HG02642 (cell line): ENCODE results near the gene IL4I1.

Experiments
- ATAC-seq: cut with Tn5 transposase; IDR thresholded peaks from one replicate; pipeline ENCODE4 v1.9.1; 2021; ENCODE audit warnings: mild to moderate bottlenecking; ENCODE audit not compliant: unreplicated experiment, poor library complexity

The IL4I1 gene

DNA sequence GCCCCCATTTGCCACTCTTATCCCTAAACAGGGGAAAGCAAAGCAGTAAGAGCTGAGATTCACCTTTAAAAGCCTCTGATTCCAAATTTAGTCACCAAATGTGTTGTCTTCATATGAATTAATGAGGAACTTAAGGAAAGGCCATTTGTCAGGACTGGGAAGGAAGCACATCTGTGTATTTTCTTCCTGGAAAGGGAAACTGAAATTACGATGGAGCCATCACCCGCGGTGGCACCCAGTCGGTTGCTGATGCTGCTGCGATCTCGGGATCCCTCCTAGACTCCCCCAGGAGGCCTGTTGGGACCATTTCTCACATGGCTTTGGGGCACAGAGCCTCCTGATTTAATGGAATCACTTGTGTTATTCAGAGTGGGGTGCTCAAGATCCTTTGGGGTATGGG, 7.4 kb upstream of the IL4I1 start:
- ATAC-seq, result no peak

DNA sequence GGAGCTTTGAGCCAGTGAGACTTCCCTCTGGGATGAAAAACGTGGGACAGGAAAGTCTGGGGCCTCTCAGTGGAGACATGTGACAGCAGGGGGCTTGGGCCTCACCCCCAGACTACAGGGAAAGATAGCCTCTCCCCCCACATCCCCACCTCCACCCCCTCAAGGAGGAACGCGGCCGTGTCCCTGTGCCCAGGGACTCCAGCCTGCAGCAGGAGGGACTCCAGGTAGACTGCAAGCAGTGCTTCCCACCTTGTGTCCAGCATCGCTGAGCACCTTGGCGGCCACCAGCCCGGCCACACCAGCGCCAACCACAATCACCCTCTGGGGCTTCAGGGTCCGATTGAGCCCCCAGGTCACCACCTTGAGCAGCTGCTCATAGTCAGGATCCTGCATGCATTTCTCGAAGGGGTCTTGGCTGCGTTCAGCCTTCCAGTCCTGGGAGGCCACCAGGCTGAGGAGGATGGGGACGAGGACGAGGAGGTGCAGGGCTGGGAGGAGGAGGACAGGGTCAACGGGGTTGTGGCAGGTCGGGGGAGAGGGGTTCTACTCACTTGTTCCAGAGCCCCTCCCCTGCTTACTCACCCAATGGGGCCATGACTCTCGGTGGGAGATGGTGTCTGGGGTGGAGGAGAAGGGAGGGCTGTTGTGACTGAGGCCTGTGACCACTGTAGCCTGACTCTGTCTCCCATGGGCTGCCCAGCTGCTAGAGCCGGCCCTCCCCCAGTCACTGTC, 955 bp downstream of the IL4I1 start:
- ATAC-seq, result no peak

DNA sequence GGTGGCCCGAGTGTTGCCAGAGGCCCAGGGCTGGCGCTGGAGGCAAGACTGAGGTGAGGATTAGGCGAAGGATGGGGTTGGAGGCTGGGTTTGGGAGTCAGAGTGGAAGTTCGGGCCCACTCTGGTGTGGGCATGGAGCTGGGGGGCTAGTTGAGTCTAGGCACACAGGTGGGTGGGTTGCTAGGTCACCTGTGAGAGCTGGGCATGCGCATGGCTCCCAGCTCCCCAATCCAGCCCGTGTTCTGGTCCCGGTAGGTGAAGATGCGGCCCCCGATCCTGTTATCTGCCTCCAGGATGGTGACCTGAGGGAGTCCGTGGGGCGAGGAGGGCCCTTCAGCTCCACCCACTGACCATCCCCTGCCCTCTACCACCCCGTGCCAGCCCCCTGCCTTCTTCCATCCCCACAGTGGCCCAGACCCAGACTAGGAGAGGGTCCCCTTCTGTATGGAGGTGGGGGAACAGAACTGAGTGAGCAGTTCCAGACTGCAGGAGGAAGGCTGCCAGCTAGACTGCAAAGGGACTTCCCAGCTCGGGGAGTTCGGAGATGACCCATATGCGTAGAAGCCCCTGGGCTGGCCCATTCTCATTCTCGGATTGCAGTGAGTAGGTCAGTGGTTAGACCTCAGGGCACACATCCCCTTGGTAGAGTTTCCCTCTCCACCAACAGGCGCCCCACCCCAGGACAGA, 1.7 kb downstream of the IL4I1 start:
- no peak for ATAC-seq

DNA sequence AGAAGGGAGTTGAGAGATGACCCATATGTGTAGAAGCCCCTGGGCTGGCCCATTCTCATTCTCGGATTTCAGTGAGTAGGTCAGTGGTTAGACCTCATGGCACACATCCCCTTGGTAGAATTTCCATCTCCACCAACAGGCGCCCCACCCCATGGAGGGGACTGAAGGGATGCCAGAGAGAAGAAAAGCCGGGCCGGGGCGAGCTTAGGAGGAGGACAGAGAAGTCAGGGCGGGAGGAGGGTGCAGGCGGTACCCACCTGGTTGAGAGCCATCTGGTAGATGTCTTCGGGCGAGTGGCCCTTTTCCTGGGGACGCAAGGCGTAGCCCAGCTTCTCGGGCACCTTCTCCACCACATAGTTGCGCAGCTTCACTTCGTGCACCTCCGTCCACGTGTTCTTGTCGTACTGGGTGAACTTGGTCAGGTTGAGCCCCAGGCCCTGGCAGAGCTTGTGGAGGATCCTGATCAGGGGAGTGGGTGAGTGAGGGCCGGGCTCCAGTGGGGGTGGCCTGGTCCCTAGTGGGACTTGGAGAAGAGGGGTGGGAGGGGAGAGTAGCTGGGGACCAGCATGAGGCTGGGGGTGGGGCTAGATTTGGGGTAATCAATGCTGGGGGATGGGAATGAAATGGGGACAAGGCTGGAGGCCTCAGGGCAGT, 2.5 kb downstream of the IL4I1 start:
- no peak for ATAC-seq

DNA sequence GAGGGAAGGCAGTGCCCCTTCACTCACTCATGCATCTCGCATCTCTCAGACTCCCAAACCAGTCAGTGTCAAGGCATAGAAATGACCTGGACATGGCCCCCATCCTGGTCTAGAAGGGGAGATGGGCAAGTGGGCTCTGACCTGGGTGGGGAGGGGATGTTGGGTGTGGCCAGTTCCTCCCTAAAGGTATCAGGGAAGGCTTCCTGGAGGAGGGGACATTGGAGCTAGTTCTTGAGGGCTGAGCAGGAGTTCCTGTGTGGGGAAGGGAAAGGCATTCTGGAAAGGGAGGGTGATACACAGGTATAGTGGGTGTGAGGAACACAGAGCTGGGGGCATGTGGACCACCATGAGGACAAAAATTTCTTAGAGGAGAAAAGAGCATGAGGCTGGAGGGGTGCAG, 4.0 kb downstream of the IL4I1 start:
- no peak for ATAC-seq

DNA sequence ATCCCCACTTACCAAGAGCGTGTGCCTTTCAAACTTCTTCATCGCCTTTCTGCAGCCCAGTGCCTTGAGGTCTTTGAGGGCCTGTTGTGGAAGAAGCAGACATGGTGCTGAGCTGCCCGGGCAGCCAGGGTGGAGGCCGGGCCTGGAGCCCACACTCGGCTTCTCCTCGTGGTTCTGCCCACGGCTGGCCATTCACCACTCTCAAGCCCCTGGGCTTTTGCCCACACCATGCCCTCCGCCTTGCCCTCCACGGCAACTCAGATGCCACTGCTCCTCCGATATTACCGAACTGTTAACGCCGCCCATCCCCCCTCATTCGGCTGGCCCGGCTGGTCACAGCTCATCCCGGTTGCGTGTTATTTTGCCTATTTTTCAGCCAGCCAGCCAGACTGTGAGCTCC, 5.3 kb downstream of the IL4I1 start:
- no peak for ATAC-seq

DNA sequence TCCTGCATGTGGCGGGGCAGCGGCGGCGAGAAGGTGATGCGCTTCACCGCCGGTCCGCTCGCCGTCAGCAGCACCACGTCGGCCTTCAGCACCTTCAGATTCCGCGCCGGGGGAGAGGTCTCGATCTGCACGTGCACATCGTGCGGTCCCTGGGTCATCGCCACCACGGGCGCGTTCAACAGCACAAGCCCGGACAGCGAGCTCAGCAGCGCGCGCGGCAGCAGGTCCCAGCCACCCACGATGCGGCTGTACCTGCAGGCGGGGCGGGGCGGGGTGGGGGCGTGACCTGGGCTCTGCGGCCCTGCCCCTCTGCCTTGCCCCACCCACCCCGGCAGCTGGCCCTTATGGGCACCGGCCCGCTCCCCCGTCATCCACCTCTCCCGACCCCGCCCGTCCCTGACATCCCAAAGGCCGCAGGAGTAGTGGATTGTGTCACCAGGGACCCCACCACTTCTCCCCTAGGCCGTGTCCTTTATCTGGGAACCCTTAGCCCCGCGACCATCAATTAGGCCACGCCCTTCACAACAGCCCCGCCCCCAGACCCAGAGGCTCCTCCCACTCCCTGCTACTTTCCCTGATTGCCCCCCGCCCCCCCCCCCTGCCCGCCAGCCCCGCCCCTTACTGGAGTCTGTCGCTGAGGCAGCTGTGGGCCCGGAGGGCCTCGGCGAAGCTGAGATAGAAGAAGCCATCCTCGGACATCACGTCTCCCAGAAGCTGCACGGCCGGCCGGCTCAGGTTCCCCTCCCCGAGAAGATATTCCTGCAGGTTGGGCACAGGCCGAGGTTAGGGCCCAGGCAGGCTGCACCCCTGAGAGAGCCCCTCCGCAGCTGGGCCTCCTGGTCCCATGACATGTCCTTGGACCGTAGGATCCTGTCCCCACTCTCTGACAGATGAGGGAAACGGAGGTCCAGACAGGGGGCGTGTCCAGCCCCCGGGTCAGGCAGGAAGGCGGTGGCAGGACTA, 6.1 kb downstream of the IL4I1 start:
- ATAC-seq, result no peak

DNA sequence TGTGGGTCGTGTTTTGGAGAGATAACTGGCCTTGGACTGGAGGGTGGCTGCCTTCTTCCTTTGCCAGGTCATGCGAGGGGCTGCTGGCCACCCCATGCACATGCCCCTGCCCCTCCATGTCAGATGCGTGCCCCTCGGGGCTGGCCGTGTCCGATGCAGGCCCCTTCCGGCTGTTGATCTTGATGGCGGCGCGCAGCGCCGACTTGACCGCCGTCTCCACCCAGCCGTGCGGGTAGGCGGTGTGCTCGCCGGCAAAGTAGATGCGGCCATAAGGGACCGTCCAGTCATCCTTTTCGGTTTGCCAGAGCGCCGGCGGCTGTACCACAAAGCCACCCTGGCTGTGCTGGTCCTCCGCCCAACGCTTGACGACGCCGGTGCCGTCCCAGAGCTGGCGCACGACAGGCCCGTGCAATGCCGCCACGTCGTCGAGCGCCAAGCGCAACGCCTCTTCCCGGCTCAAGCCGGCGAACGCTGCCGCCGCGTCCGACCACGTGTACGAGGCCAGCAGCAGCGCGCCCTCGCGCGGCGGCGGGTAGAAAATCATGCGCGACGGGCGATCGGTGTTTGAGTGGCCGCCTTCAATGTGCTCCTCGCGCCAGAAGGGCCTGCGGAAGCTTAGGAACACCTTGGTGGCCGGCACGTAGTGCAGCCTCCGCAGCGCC, 6.9 kb downstream of the IL4I1 start:
- no peak for ATAC-seq

DNA sequence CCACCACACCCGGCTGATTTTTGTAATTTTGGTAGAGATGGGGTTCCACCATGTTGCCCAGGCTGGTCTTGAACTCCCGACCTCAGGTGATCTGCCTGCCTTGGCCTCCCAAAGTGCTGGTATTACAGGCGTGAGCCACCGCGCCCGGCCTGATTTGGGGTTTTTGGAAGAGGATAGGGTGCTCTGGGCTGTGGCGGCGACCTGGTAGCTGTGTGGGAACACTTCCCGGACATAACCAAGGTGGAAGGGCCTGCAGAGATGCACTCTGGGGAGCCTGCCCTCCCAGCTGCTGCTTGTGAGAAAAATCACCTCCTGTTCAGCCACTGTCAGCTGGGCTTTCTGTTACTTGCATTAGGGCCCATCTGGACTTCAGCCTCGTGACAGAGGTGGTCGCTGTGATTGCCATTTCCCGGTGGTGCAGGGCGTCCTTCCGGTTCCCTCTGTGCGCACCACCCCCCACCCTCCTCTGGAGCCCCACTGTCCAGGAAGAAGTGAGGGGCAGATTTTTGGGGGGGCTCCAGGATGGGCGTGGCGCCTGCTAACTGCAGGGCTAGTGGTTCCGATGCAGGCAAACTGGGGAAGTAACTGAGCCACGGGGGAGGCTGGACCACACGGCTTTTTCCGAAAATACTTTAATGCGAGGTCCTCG, 7.5 kb downstream of the IL4I1 start:
- no peak for ATAC-seq

DNA sequence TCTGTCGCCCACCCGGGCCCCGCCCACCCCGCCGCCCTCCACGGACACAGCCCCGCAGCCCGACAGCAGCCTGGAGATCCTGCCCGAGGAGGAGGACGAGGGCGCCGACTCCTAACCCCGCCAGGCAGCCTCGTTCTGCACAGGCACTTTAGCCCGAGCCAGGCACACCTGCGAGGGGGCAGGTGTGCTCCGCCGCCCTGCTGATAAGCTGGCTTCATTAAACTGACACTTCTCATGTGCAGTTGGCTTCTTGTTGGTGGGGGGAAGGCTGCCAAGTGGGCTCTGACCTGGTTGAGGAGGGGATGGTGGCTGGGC, 8.2 kb downstream of the IL4I1 start:
- ATAC-seq, result no peak

DNA sequence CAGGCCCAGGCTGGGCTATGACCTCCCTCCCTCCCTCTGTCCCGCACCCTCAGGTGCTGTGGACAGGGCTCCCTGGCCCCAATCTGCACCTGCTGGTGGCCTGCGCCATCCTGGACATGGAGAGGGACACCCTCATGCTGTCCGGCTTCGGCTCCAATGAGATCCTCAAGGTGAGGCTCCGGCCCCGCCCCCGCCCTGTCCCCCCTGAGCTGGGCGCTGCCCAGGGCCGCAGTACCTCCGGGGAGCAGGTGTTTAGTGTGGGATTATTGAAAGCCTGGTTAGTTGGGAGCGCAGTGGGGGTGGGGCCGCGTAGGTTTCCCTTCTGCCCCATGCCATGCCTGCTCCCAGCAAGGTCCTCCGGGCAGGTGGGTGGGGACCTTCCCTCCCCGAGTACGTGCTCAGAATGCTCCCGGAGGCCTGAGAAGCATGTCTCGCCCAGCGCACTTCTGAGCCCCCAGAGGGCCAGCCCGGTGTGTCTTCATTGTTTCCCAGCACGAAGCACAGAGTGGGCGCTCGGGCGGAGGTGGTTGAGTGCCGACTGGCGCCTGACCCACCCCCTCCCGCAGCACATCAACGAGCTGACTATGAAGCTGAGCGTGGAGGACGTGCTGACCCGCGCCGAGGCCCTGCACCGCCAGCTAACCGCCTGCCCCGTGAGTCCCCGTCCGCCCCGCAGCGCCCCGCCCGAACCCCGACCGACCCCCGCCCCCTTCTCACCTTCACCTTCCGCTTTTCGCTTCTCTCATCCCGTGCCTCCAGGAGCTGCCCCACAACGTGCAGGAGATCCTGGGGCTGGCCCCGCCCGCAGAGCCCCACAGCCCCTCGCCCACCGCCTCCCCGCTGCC, 8.8 kb downstream of the IL4I1 start:
- ATAC-seq, result no peak

DNA sequence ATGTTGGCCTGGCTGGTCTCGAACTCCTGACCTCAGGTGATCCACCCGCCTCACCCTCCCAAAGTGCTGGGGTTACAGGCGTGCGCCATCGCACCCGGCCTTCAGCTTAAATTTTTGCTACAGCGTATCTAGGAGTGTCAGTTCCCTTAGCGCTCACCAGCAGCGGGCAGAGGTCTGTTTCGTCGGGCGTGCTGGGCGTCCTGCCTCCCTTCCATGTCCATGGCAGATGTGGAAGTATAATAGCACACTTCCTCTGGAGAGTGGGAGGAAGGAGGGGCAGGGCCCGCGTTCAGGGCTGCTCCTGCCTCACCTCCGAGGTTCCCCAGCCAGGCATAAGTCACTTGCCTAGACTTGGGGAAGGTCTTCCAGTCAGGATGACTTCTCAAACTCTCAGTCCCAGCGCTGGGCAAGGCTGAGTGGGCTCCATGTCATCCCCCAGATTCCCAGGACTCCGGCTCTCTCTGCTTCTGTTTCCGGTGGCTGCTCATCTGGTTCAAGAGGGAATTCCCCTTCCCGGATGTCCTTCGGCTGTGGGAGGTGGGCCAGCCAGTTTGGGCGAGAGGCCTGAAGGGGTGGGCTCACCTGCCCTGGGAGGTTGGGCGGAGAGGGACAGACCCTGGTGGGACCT, 9.5 kb downstream of the IL4I1 start:
- no peak for ATAC-seq

DNA sequence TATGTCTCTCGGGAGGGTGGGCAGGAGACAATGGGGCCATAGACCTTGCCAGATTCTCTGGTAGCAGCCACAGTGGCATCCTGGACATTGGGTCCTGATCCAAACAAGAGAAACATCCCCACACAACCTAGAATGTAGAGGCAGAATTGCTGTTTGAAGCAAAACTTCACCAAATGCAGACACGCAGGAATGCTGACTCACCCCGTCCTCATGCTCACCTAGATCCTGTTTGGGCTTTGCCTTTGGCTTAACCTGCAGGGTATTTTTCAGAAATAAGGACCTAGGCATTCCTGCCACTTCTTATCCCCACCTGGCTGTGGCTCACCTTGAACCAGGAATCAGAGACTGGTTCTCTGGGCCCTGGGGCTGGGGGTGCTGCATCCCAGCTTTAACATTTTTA, 11.9 kb downstream of the IL4I1 start:
- no peak for ATAC-seq

DNA sequence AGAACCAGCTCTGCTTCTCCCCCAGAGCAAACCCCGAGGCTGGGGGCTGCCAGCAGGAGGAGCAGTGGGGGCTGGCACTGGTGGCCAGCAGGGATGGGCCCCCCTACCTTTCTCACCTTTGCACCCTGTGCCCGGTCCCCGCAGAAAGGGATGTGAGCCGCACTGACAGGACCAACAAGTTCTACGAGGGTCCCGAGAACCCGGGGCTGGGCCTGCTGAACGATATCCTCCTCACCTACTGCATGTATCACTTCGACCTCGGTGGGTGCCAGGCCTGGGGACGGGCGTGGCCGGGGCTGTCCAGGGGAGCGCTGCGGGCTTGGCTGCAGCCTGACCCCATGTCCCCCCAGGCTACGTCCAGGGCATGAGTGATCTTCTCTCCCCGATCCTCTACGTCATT, 12.6 kb downstream of the IL4I1 start:
- ATAC-seq, result no peak

DNA sequence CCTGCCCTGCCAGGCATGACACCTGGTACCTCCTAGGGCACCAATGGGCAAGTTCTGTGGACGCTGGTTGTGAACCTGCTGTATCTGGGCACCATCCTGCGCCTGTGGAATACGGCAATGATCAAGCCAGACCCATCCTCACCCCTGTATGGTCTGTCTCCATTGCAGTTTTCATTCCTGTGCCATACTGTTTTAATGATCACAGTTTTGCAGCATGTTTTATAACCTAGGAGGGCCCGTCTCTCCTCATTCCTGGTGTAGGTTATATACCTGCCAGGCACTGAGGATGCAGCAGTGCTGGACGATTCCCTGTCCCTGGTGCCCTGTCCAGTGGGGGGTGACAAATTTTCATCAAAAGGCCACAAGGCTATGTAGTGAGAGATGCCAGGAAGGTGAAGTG, 13.6 kb downstream of the IL4I1 start:
- no peak for ATAC-seq

DNA sequence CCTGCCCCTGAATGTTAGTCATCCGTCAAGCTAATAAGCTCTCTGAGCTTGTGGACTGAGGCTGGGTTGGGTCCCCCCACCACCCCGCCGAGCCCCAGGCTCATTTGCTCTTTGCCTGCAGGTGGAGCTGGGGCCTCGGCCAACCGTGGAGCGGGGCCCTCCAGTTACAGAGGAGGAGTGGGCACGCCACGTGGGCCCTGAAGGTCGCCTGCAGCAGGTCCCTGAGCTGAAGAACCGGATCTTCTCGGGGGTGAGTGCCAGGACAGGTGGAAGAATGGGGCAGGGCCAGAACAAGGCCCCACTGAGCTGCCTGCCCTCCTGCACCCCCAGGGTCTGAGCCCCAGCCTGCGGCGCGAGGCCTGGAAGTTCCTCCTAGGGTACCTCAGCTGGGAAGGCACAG, 14.0 kb downstream of the IL4I1 start:
- no peak for ATAC-seq

DNA sequence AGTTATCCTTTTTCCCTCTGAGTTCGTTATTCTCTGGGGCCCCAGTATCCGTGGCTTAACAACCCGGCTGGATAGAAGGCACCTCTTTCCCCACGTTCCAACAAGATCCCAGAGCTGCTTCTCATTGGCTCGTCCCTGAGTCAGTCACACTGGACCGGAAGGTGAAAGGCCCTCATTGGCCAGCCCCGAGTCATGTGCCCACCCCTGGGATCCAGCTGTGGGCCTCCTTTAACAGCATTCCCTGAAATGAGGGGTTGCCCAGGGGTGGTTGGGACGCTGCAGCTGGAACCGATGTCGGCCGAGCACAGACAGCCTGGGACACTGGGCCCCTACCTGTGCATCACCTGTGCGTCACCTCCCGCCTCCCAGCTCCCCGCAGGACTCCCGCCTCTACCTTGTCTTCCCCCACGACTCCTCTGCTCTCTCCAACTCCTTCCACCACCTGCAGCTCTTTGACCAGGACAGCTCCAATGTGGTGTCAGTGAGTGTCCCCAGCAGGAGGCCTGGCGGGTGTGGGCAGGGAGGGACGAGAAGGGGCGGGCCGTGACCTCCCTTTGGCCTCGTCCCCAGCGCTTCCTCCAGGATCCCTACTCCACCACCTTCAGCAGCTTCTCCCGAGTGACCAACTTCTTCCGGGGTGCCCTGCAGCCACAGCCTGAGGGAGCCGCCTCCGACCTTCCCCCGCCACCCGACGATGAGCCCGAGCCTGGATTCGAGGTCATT, 14.9 kb downstream of the IL4I1 start:
- no peak for ATAC-seq

DNA sequence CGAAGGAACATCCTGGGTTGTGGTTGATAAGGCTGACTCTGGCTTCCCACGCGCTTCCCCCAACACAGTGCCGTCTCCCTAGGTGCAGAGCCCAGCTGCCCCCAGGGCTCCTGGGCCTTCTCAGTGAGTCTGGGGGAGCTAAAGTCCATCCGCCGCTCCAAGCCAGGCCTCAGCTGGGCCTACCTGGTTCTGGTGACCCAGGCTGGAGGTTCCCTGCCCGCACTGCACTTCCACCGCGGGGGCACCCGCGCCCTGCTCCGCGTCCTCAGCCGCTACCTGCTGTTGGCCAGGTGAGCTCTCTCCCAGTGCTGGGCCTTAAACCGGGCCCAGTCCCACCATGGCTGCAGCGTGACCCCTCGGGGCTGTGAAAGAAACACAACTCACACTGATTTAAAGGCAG, 15.5 kb downstream of the IL4I1 start:
- no peak for ATAC-seq
